Caco-2 (cell line): ENCODE data around the gene SLC9C2. TPM values are rescaled to one million over a fixed set of nuclear protein-coding genes. Genes with fewer than 3 reads are reported as not detected.

Source experiments
- BruUV-seq: library from RNA; stranded (reverse); fragments of 400-500 nt; replicated peaks from 2 replicates; lab custom pipeline; 2021; lab: Mats Ljungman, UMichigan
- CTCF ChIA-PET: fragments of 300-600 bp; sonication (Branson Sonifier 250); formaldehyde crosslinking; loops from one replicate; lab custom pipeline; 2022; ENCODE audit warnings: antibody characterized with exemption; lab: Charles Lee
- POLR2A ChIA-PET: fragments of 300-600 bp; sonication (Branson Sonifier 250); formaldehyde crosslinking; loops from one replicate; lab custom pipeline; 2022; ENCODE audit warnings: antibody characterized with exemption; lab: Charles Lee
- DNase-seq, 2 experiments: peaks; one replicate each; pipeline versions ENCODE4 v3.0.0 to v3.0.0-alpha.2; 2020 to 2022
- H3K27me3 ChIP-seq: replicated peaks from 2 replicates; pipeline ENCODE4 v1.6.0; 2011; ENCODE audit warnings: low read length; ENCODE audit not compliant: control insufficient read depth, insufficient read depth
- H3K36me3 ChIP-seq: 2 replicates; pipeline ENCODE4 v1.5.1; 2011; ENCODE audit warnings: low read length; ENCODE audit not compliant: control insufficient read depth, insufficient read depth
- H3K4me1 ChIP-seq: fragments of 250-450 bp; sonication (Bioruptor Pico); 2 replicates; pipeline ENCODE4 v1.5.1; 2020; ENCODE audit warnings: mild to moderate bottlenecking
- H3K4me3 ChIP-seq: 2 replicates; pipeline ENCODE4 v1.5.1; 2011; ENCODE audit warnings: low read depth, mild to moderate bottlenecking, control low read depth, low read length
- H3K9me3 ChIP-seq: fragments of 250-450 bp; sonication (Bioruptor Pico); 2 replicates; pipeline ENCODE4 v1.5.1; 2020; ENCODE audit warnings: mild to moderate bottlenecking, moderate library complexity
- H3K27ac Mint-ChIP-seq: one replicate; pipeline ENCODE4 v1.8.0; 2022; ENCODE audit warnings: mixed read lengths; ENCODE audit not compliant: unreplicated experiment
- H3K27me3 Mint-ChIP-seq: one replicate; pipeline ENCODE4 v1.8.0; 2022; ENCODE audit warnings: mixed read lengths; ENCODE audit not compliant: insufficient read depth, unreplicated experiment
- H3K36me3 Mint-ChIP-seq: one replicate; pipeline ENCODE4 v1.8.0; 2022; ENCODE audit warnings: mild to moderate bottlenecking, mixed read lengths; ENCODE audit not compliant: insufficient read depth, unreplicated experiment
- H3K4me1 Mint-ChIP-seq: one replicate; pipeline ENCODE4 v1.8.0; 2022; ENCODE audit warnings: low read depth, mixed read lengths; ENCODE audit not compliant: unreplicated experiment
- H3K4me3 Mint-ChIP-seq: one replicate; pipeline ENCODE4 v1.8.0; 2022; ENCODE audit warnings: mild to moderate bottlenecking, moderate library complexity, mixed read lengths; ENCODE audit not compliant: unreplicated experiment
- H3K9me3 Mint-ChIP-seq: one replicate; pipeline ENCODE4 v1.8.0; 2022; ENCODE audit warnings: mixed read lengths; ENCODE audit not compliant: unreplicated experiment
- intact Hi-C: fragments of 100-400 bp; cut with micrococcal nuclease; formaldehyde crosslinking; loops from one replicate; pipeline ENCODE4 v1.10.0; 2022; ENCODE audit not compliant: unreplicated experiment
- total RNA-seq: library from RNA; stranded (reverse); gene quantifications from 2 replicates; pipeline ENCODE4 v1.2.3, GENCODE V29; 2022
- TF ChIP-seq, protein P1 (sequence below), 2 experiments: fragments of 200-600 bp in 1 of 2; IDR thresholded peaks; 1 replicate in 1 of 2; 2 replicates in 1 of 2; pipeline versions ENCODE4 v1.5.1 to v1.8.0; 2011 to 2022; ENCODE audit warnings: antibody characterized with exemption in 1 of 2, control low read depth in 1 of 2, inconsistent platforms in 1 of 2, low read depth in 1 of 2, low read length in 1 of 2, mild to moderate bottlenecking in 1 of 2, moderate library complexity in 1 of 2; ENCODE audit not compliant: insufficient read depth in 1 of 2, severe bottlenecking in 1 of 2, unreplicated experiment in 1 of 2

The SLC9C2 gene
- total RNA-seq, 1 experiment from 2014 or later: not detected

DNA sequence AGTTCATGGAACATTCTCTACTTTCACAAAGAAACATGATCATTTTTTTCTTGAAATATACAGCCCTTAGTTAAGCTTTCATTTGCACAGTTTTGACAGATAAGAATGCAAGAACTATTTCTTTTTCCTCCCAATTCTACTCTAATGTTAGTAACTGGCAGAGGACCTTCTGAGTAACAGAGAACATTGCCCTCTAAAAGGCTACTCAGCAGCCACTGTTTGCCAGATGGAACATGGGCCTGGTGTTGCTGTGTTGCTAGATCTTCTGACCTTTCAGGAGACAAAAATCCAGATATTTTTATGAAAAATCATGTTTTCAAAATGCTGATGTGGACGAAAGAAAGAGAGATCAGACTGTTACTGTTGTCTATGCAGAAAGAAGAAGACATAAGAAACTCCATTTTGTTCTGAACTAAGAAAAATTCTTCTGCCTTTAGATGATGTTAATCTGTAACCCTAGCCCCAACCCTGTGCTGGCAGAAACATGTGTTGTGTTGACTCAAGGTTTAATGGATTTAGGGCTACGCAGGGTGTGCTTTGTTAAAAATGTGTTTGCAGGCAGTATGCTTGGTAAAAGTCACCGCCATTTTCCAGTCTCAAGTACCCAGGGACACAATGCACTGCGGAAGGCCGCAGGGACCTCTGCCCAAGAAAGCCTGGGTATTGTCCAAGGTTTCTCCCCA lies 128.6 kb downstream of the SLC9C2 start:
- CTCF ChIA-PET: no interaction called here
- peak overlapping the region; percentile 97 for H3K27ac Mint-ChIP-seq
- intact Hi-C loops: loop anchor here (1.0 to 10.0 kb wide), 4 partner anchors 43 to 761 kb away; partner anchors contain the start of genes CENPL, DARS2 and ZBTB37
- no peaks in the 10 kb centered on the region for H3K27me3 Mint-ChIP-seq
- BruUV-seq: no TSS peak
- peaks cover 27% of the 10 kb centered on the region for H3K4me1 Mint-ChIP-seq
- H3K4me3 Mint-ChIP-seq: peak overlapping the region; percentile 93
- Histone ChIP-seq H3K4me3 (peak overlapping the region; percentile 4; the same call in 1 of the 2 replicates), H3K4me1 (peaks cover 28% of the 10 kb centered on the region), H3K36me3 (peaks cover 5% of the 10 kb centered on the region), H3K27me3 (no peaks in the 10 kb centered on the region), H3K9me3 (peaks cover 20% of the 10 kb centered on the region)
- peaks cover 67% of the 10 kb centered on the region for H3K36me3 Mint-ChIP-seq
- TF ChIP-seq, protein P1, sequence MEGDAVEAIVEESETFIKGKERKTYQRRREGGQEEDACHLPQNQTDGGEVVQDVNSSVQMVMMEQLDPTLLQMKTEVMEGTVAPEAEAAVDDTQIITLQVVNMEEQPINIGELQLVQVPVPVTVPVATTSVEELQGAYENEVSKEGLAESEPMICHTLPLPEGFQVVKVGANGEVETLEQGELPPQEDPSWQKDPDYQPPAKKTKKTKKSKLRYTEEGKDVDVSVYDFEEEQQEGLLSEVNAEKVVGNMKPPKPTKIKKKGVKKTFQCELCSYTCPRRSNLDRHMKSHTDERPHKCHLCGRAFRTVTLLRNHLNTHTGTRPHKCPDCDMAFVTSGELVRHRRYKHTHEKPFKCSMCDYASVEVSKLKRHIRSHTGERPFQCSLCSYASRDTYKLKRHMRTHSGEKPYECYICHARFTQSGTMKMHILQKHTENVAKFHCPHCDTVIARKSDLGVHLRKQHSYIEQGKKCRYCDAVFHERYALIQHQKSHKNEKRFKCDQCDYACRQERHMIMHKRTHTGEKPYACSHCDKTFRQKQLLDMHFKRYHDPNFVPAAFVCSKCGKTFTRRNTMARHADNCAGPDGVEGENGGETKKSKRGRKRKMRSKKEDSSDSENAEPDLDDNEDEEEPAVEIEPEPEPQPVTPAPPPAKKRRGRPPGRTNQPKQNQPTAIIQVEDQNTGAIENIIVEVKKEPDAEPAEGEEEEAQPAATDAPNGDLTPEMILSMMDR (IDR thresholded peaks at IDR 0.05; ENCODE audit: insufficient read depth in 1 of 2, low read depth in 1 of 2, low read length in 1 of 2, severe bottlenecking in 1 of 2, unreplicated experiment in 1 of 2): no peak
- peaks cover 8% of the 10 kb centered on the region for H3K9me3 Mint-ChIP-seq
- peak in 1 of 2 experiments; percentile 76 for DNase-seq
- POLR2A ChIA-PET: interaction anchor here (0.6 kb wide), 1 partner anchor 685 kb away, joined by 5 read pairs; no protein-coding TSS in a partner anchor

- POLR2A ChIA-PET: interaction anchor here (0.6 kb wide), 1 partner anchor 685 kb away, joined by 5 read pairs; no protein-coding TSS in a partner anchor
- H3K4me1 Mint-ChIP-seq: peaks cover 23% of the 10 kb centered on the region
- CTCF ChIA-PET: no interaction called here
- no peaks in the 10 kb centered on the region for H3K27me3 Mint-ChIP-seq
- no peak overlapping the region for H3K4me3 ChIP-seq
- no peak for DNase-seq
- TF ChIP-seq, protein P1 (IDR thresholded peaks at IDR 0.05; ENCODE audit: insufficient read depth in 1 of 2, low read depth in 1 of 2, low read length in 1 of 2, severe bottlenecking in 1 of 2, unreplicated experiment in 1 of 2): no peak
- H3K27me3 ChIP-seq: no peaks in the 10 kb centered on the region
- H3K9me3 Mint-ChIP-seq: peaks cover 8% of the 10 kb centered on the region
- BruUV-seq: no TSS peak
- H3K27ac Mint-ChIP-seq: peak overlapping the region; percentile 97
- intact Hi-C loops: loop anchor here (1.0 to 10.0 kb wide), 4 partner anchors 42 to 761 kb away; partner anchors contain the start of genes CENPL, DARS2 and ZBTB37
- peaks cover 66% of the 10 kb centered on the region for H3K36me3 Mint-ChIP-seq
- H3K9me3 ChIP-seq: peaks cover 20% of the 10 kb centered on the region
- peaks cover 5% of the 10 kb centered on the region for H3K36me3 ChIP-seq
- peak overlapping the region; percentile 93 for H3K4me3 Mint-ChIP-seq
- peaks cover 22% of the 10 kb centered on the region for H3K4me1 ChIP-seq
Measured at GRCh38 chr1:173473599-173474011, 129.3 kb downstream of the SLC9C2 start.

- BruUV-seq: no TSS peak
- Mint-ChIP-seq H3K4me3 (no peak overlapping the region), H3K36me3 (peaks cover 67% of the 10 kb centered on the region), H3K27ac (no peak overlapping the region), H3K4me1 (peaks cover 17% of the 10 kb centered on the region), H3K9me3 (peaks cover 18% of the 10 kb centered on the region), H3K27me3 (no peaks in the 10 kb centered on the region)
- ChIA-PET CTCF (no interaction called here), POLR2A (no interaction called here)
- TF ChIP-seq, protein P1 (IDR thresholded peaks at IDR 0.05; ENCODE audit: insufficient read depth in 1 of 2, low read depth in 1 of 2, low read length in 1 of 2, severe bottlenecking in 1 of 2, unreplicated experiment in 1 of 2): no peak
- H3K36me3 ChIP-seq: peaks cover 5% of the 10 kb centered on the region
- peak in 1 of 2 experiments; percentile 19 for DNase-seq
- peaks cover 18% of the 10 kb centered on the region for H3K4me1 ChIP-seq
- H3K4me3 ChIP-seq: no peak overlapping the region
- peaks cover 20% of the 10 kb centered on the region for H3K9me3 ChIP-seq
- intact Hi-C loops: loop anchor here (10.0 kb wide), 1 partner anchor 764 kb away; no protein-coding TSS in a partner anchor
- H3K27me3 ChIP-seq: no peaks in the 10 kb centered on the region
Measured at GRCh38 chr1:173470608-173471007, 132.3 kb downstream of the SLC9C2 start.
